ENCODE measurements around the gene RGMB.

DNA sequence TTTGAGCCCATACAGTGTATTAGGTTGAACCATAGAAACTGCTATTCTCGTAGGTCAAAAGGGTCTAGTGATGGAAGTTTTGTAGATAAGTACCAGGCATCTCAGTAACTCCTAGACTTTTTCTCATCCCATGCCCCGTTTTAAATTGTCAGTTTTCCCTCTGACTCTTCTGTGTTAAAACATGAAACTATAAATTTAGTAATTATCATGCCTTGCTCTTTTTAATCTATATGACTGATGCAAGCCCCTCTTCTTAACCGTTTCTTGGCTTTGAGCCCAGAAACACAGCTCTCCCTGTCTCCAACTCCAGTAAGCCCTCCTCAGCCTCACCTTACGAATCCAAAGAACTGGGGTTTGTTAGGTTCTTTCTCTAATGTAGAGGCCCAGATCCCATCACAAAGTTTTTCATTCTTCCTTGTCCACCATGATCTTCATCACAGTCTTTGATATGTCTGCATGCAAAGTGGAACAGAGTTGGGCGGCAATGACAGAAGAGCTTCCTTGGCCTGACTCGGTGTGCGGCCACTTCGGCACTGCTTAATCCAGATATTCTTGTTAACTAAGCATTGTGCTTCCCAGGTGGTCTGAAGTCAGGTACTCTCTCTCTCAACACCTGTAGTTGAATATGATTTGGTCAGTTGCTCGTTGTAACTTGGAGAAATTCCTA, 21.1 kb downstream of the RGMB start:
- TF ChIP-seq, protein P1, sequence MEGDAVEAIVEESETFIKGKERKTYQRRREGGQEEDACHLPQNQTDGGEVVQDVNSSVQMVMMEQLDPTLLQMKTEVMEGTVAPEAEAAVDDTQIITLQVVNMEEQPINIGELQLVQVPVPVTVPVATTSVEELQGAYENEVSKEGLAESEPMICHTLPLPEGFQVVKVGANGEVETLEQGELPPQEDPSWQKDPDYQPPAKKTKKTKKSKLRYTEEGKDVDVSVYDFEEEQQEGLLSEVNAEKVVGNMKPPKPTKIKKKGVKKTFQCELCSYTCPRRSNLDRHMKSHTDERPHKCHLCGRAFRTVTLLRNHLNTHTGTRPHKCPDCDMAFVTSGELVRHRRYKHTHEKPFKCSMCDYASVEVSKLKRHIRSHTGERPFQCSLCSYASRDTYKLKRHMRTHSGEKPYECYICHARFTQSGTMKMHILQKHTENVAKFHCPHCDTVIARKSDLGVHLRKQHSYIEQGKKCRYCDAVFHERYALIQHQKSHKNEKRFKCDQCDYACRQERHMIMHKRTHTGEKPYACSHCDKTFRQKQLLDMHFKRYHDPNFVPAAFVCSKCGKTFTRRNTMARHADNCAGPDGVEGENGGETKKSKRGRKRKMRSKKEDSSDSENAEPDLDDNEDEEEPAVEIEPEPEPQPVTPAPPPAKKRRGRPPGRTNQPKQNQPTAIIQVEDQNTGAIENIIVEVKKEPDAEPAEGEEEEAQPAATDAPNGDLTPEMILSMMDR (IDR thresholded peaks at IDR 0.05; ENCODE audit: poor library complexity, severe bottlenecking) = no peak
- TF ChIP-seq, protein P2, sequence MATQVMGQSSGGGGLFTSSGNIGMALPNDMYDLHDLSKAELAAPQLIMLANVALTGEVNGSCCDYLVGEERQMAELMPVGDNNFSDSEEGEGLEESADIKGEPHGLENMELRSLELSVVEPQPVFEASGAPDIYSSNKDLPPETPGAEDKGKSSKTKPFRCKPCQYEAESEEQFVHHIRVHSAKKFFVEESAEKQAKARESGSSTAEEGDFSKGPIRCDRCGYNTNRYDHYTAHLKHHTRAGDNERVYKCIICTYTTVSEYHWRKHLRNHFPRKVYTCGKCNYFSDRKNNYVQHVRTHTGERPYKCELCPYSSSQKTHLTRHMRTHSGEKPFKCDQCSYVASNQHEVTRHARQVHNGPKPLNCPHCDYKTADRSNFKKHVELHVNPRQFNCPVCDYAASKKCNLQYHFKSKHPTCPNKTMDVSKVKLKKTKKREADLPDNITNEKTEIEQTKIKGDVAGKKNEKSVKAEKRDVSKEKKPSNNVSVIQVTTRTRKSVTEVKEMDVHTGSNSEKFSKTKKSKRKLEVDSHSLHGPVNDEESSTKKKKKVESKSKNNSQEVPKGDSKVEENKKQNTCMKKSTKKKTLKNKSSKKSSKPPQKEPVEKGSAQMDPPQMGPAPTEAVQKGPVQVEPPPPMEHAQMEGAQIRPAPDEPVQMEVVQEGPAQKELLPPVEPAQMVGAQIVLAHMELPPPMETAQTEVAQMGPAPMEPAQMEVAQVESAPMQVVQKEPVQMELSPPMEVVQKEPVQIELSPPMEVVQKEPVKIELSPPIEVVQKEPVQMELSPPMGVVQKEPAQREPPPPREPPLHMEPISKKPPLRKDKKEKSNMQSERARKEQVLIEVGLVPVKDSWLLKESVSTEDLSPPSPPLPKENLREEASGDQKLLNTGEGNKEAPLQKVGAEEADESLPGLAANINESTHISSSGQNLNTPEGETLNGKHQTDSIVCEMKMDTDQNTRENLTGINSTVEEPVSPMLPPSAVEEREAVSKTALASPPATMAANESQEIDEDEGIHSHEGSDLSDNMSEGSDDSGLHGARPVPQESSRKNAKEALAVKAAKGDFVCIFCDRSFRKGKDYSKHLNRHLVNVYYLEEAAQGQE (IDR thresholded peaks at IDR 0.05; ENCODE audit: borderline replicate concordance) = no peak
- no peak for TF ChIP-seq EP300 (conservative IDR thresholded peaks at IDR 0.05; ENCODE audit: poor library complexity, severe bottlenecking)
- TF ChIP-seq POLR2AphosphoS5 (IDR thresholded peaks at IDR 0.05) = no peak
- TF ChIP-seq RAD21 (conservative IDR thresholded peaks at IDR 0.05) = no peak
